NCI-H128 (cell line): ENCODE data around the gene MPEG1.

Source experiments
- DNase-seq: peaks from one replicate; lab custom pipeline; 2025; ENCODE audit not compliant: unreplicated experiment; lab: John Stamatoyannopoulos, UW

The MPEG1 gene, protein sequence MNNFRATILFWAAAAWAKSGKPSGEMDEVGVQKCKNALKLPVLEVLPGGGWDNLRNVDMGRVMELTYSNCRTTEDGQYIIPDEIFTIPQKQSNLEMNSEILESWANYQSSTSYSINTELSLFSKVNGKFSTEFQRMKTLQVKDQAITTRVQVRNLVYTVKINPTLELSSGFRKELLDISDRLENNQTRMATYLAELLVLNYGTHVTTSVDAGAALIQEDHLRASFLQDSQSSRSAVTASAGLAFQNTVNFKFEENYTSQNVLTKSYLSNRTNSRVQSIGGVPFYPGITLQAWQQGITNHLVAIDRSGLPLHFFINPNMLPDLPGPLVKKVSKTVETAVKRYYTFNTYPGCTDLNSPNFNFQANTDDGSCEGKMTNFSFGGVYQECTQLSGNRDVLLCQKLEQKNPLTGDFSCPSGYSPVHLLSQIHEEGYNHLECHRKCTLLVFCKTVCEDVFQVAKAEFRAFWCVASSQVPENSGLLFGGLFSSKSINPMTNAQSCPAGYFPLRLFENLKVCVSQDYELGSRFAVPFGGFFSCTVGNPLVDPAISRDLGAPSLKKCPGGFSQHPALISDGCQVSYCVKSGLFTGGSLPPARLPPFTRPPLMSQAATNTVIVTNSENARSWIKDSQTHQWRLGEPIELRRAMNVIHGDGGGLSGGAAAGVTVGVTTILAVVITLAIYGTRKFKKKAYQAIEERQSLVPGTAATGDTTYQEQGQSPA

DNA sequence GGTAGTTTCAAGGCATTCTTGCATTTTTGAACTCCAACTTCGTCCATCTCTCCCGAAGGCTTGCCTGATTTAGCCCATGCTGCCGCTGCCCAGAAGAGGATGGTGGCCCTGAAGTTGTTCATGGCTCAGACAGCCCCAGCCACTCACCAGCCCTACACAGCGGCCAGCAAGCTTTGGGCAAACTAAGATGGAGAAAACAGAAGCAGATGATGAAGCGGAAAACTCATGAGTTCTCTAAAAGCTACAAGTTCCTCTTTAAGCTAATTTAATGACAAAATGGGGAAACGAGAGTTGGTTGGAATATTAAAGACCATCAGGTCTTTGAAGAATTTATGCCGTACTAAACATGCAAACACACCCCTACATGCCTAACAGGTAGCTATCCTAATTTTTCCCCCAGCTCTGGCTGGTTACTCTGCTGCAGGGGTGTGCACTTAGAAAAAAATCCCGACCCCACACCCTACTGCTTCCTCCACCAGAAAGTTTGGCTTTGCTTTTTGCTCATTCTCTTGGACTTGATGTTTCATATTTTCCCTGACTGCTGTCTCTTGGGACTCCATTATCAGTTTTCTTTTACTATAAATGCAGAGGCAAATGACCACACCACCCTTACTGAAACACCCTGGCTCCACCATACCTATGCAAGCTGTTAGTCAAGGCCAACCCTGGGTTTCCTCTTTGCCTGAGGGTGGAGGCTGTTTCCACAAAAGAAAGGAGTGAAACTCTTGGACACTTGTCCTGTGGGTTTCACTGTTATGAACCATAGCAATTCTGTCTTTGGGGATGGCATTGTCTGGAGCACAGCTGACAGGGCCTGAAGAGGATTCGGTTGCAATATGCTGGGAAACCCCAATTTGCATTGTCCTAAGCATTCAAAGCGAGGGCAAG lies at the start of gene MPEG1:
Gene MPEG1, minus strand, starts transcription at position 184 of the 888 bp plus-strand sequence. Its CDS starts 62 bp downstream, at position 122.
- no peak for DNase-seq

DNA sequence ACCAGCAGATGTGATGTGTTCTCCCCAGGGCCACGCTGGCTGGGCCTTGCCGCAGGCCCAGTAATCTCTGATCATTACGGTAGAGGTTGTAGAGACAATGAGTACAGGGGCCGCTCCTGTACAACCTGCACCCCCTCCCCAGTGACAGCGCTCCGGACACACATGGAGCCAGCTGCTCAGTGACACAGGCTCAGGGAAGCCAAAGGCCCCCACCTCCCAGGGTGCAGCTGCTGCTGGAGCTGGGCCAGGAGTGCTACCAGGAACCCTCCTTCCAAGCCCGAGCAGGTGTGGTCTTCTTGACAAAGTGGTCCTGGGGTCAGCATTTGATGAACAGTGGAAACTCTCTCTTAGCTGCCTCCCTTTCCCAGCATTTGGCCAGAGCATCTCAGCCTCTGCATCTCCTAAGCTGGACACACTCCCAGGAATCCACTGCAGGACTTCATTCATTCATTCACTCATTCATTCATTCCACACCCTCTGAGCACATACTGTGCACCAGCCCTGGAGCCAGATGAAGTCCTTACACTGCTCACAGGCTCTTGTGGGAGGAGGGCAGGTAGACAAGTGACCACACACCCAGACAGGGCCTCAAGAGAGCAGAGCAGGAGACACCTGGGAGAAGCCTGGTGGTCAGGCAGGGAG lies 49.6 kb upstream of the MPEG1 start:
- DNase-seq, result no peak

DNA sequence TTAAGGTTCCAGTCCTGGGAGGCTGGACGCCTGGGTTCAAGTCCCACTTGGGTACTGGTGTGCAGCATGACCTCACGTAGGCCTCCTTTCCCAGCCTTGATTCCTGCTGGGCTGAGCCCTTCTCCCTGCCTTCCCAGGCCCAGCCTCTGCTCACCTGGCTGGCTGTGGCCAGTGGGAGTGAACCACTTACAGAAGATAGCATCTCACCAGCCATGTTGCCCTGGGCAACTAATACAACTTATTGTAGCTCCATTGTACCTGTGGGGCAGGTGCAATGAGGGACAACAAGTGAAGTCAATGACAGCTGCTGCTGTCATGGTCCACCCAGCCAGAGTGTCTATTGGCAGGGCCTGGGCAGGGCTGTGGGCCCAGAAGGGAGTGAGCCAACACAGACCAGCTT lies 48.4 kb upstream of the MPEG1 start:
- no peak for DNase-seq

DNA sequence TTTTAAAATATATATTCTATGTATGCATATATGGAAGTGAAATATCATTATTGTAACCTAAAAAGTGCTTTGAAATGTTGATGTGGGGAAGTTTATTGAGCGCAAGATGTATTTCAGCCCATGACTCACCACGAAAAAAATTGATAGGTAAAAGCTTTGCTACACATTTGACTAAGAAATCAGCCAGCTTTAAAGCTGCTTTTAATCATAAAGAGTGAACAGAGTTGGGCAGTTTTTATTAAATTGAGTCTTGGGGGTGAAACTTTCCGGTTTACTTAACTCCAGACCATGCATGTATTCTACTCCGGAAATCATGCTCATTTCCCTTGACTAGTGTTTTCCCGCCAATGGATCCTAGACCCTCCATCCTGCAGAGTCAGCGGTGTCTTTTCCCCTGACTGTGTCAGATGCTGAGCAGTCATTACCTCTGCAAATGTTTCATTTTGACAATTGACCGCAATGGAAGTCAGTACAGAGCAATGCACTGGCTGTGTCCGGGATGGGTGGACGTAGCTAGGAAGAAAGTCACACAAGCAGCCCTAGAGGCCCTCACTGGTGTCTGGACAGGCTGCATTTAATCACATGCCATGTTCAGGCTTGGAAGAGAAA lies 47.2 kb upstream of the MPEG1 start:
- no peak for DNase-seq

- DNase-seq, result no peak
Measured at GRCh38 chr11:59259047-59259446, 46.3 kb upstream of the MPEG1 start.

DNA sequence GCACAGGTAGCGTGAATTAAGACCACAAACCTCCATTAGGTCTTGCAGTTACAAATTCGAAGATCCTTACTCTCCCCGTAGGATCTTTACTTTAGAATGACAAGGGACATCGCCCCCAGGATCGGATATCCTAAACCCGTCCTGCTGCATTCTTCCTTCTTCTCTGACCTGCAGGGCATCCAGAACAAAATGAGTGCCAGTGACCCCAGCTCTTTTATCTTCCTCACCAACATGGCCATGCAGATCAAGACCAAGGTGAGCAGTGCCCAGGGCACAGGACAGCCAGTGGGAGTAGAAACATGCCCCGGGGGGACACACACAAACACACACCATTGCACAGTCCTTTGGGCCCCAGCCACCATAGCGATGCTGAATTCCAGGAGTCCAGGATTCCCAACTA lies 42.6 kb upstream of the MPEG1 start:
- no peak for DNase-seq

GRCh38 chr11:59254286-59254685 lies 41.6 kb upstream of the MPEG1 start:
- no peak for DNase-seq

DNA sequence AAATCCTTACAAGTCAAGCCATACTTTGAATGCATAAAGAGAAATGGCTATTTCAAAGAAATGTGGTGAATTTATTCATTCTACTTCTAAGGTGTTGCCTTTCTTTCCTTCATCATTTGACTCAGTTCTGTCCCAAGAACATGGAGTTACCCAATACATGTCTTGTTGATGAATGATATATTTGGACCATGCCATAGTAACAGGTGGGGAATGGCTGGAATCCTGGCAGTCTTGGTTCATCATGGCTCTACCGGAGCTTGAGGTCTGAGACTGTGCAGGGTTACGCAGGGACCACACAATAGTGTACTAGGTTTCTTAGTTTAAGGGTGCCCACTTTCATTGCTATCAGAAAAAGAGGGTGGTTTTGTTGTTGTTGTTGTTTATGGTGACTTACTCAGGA lies 40.3 kb upstream of the MPEG1 start:
- no peak for DNase-seq

GRCh38 chr11:59249535-59249934 lies 36.8 kb upstream of the MPEG1 start:
- DNase-seq, result no peak

- no peak for DNase-seq
Measured at GRCh38 chr11:59247531-59248227, 35.0 kb upstream of the MPEG1 start.

- no peak for DNase-seq
Measured at GRCh38 chr11:59243633-59244032, 30.9 kb upstream of the MPEG1 start.

DNA sequence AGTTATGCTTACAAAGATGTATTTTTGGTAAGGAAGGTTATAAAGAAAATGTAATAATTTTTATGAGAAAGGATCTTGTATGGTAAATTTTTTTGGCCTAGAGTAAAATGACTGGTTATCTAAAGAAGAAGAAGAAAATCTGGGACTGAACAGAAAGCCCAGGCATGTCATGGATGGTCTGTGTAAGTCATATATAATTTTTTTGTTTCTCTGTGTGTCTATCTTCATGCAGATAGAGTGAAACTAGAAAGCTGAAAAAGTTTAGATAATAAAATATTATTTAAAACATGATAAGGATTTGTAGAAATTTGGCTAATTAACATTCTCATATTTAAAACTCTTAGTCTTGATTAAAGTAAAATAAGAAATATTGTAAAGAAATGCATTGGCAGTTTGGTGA lies 27.6 kb upstream of the MPEG1 start:
- no peak for DNase-seq

DNA sequence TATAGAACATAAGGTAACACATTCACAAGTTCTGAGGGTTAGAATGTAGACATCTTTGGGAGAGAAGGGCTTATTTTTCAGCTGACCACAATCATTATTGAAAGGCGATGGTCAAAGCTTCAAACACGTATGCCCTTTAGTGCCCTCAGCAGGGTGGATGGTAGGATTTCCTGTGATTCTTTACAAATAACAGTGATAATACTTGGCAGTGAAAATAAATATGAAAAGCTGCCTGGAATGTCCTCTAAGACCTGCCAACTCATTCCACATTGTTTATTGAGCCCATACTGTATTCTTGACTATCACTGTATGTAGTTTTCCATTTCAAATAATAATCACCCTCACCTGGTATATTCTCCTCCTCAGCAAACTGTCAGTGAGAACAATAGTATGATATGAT lies 13.7 kb upstream of the MPEG1 start:
- no peak for DNase-seq

DNA sequence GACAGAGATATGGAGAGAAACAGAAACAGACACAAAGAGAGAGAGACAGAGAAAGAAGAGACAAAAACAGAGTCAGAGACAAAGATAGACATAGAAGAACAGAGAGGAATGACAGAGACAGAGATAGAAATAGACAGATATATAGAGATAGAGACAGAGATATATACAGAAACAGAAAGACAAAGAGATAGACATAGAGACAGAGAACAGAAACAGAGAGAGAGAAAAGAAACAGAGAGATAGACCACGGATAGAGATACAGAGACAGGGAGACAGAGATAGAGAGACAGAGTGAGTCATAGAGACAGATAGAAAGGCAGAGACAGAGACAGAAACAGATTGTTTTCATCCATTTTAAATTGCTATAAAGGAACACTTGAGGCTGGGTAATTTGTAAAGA lies 12.3 kb upstream of the MPEG1 start:
- DNase-seq, result no peak

GRCh38 chr11:59224351-59224928 lies 11.7 kb upstream of the MPEG1 start:
- DNase-seq, result no peak

DNA sequence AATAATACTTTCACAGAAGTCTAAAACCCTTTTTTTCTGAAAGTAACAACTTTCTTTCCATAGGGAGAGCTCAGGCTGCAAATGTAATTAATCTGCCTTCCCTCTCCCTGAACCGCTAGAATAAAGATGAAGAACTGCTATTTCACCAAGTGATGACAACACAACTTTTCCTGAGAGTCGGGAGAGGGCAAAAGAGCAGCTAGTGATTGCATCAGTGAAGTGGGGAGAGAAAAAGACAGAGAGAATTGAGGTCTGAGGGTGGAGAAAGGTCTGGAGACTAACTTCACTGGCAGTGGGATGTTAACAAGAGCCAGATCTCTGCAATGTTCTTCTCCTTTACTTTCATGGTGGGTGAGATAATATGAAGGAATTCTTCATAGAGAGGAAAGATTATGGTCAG lies 10.9 kb upstream of the MPEG1 start:
- no peak for DNase-seq

GRCh38 chr11:59223177-59223576 lies 10.4 kb upstream of the MPEG1 start:
- DNase-seq, result no peak

- no peak for DNase-seq
Measured at GRCh38 chr11:59222464-59223060, 9.8 kb upstream of the MPEG1 start.

GRCh38 chr11:59221441-59221840 lies 8.7 kb upstream of the MPEG1 start:
- no peak for DNase-seq
